Measurements from ENCODE around the gene NPHP3.

- TF ChIP-seq, protein P1, sequence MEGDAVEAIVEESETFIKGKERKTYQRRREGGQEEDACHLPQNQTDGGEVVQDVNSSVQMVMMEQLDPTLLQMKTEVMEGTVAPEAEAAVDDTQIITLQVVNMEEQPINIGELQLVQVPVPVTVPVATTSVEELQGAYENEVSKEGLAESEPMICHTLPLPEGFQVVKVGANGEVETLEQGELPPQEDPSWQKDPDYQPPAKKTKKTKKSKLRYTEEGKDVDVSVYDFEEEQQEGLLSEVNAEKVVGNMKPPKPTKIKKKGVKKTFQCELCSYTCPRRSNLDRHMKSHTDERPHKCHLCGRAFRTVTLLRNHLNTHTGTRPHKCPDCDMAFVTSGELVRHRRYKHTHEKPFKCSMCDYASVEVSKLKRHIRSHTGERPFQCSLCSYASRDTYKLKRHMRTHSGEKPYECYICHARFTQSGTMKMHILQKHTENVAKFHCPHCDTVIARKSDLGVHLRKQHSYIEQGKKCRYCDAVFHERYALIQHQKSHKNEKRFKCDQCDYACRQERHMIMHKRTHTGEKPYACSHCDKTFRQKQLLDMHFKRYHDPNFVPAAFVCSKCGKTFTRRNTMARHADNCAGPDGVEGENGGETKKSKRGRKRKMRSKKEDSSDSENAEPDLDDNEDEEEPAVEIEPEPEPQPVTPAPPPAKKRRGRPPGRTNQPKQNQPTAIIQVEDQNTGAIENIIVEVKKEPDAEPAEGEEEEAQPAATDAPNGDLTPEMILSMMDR (IDR thresholded peaks at IDR 0.05; ENCODE audit: low read depth, low read length, missing input control) = no peak
- TF ChIP-seq GABPA (IDR thresholded peaks at IDR 0.05 in 1 of 2, conservative IDR thresholded peaks at IDR 0.05 in 1 of 2) (no peak), EGR1 (IDR thresholded peaks at IDR 0.05; ENCODE audit: low read depth in 2 of 2) (no peak), TAF1 (conservative IDR thresholded peaks at IDR 0.05) (no peak), JUND (IDR thresholded peaks at IDR 0.05) (no peak), RAD21 (IDR thresholded peaks at IDR 0.05) (no peak), YY1 (IDR thresholded peaks at IDR 0.05) (no peak), HNF4G (IDR thresholded peaks at IDR 0.05) (no peak), MAX (IDR thresholded peaks at IDR 0.05) (no peak), FOXA1 (IDR thresholded peaks at IDR 0.05) (no peak), RXRA (IDR thresholded peaks at IDR 0.05) (no peak), SP1 (IDR thresholded peaks at IDR 0.05) (no peak)
- TF ChIP-seq, protein P2, sequence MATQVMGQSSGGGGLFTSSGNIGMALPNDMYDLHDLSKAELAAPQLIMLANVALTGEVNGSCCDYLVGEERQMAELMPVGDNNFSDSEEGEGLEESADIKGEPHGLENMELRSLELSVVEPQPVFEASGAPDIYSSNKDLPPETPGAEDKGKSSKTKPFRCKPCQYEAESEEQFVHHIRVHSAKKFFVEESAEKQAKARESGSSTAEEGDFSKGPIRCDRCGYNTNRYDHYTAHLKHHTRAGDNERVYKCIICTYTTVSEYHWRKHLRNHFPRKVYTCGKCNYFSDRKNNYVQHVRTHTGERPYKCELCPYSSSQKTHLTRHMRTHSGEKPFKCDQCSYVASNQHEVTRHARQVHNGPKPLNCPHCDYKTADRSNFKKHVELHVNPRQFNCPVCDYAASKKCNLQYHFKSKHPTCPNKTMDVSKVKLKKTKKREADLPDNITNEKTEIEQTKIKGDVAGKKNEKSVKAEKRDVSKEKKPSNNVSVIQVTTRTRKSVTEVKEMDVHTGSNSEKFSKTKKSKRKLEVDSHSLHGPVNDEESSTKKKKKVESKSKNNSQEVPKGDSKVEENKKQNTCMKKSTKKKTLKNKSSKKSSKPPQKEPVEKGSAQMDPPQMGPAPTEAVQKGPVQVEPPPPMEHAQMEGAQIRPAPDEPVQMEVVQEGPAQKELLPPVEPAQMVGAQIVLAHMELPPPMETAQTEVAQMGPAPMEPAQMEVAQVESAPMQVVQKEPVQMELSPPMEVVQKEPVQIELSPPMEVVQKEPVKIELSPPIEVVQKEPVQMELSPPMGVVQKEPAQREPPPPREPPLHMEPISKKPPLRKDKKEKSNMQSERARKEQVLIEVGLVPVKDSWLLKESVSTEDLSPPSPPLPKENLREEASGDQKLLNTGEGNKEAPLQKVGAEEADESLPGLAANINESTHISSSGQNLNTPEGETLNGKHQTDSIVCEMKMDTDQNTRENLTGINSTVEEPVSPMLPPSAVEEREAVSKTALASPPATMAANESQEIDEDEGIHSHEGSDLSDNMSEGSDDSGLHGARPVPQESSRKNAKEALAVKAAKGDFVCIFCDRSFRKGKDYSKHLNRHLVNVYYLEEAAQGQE (IDR thresholded peaks at IDR 0.05) = no peak
- TF ChIP-seq, protein P3, sequence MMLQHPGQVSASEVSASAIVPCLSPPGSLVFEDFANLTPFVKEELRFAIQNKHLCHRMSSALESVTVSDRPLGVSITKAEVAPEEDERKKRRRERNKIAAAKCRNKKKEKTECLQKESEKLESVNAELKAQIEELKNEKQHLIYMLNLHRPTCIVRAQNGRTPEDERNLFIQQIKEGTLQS (IDR thresholded peaks at IDR 0.05) = no peak
These were observed 61.5 kb downstream of the NPHP3 start for GRCh38 chr3:132660811-132661070.

Measured in liver (tissue), 3 donors.